SH-SY5Y (cell line): ENCODE measurements around the gene TSTD1.

Source experiments
- GATA2 ChIP-seq: IDR thresholded peaks from 2 replicates; pipeline ENCODE4 v1.6.1; 2011; ENCODE audit warnings: mild to moderate bottlenecking, low read depth, low read length
- GATA3 ChIP-seq: IDR thresholded peaks from 2 replicates; pipeline ENCODE4 v1.6.1; 2011; ENCODE audit warnings: low read depth, mild to moderate bottlenecking, low read length, moderate library complexity

The TSTD1 gene

GRCh38 chr1:161006563-161006962 lies 32.2 kb downstream of the TSTD1 start:
- TF ChIP-seq GATA3 (no peak), GATA2 (no peak)

- no peak for TF ChIP-seq GATA2
- TF ChIP-seq GATA3 = no peak
These were observed 37.2 kb downstream of the TSTD1 start for GRCh38 chr1:161001525-161001924.

DNA sequence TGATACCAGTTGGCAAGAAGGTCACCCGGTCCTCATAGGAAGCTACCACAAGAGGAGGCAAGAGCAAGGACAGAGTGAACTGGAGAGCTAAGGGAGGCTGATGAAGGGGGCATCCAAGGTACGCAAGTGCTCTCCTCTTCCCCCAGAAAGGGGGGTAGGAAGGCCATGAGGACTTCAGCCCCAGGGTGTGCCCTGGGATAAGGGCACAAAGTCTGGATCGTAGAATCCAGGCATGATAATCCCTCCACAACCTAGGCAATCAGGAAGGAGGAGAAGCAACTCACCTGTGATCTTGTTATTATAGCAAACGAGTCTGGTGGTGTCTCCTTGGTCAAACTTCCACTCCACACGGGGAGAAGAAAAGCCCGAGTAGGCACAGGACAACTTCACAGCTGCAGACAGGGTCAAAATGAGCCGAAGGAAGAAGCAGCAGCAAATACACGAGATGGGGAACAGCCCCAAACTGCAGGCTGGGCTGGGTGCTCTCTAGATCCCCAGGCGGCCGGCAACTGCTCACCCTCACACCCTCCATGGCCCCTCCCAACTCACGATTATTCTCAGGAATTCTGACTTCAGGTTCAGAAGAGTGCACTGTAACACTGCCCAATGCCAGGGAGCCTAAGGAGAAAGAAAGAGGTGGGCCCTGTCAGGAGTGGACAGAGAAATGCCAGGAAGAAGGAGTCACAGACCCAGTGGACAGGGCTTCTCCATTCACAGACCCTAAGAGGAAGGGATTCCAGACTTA lies 37.9 kb downstream of the TSTD1 start:
- TF ChIP-seq GATA3 (no peak), GATA2 (no peak)

- no peak for TF ChIP-seq GATA3
- no peak for TF ChIP-seq GATA2
These were observed 39.4 kb downstream of the TSTD1 start for GRCh38 chr1:160999376-160999775.

GRCh38 chr1:160997323-160998038 lies 41.3 kb downstream of the TSTD1 start:
- no peak for TF ChIP-seq GATA2
- no peak for TF ChIP-seq GATA3

- no peak for TF ChIP-seq GATA2
- no peak for TF ChIP-seq GATA3
These were observed 42.6 kb downstream of the TSTD1 start for GRCh38 chr1:160996178-160996577.

DNA sequence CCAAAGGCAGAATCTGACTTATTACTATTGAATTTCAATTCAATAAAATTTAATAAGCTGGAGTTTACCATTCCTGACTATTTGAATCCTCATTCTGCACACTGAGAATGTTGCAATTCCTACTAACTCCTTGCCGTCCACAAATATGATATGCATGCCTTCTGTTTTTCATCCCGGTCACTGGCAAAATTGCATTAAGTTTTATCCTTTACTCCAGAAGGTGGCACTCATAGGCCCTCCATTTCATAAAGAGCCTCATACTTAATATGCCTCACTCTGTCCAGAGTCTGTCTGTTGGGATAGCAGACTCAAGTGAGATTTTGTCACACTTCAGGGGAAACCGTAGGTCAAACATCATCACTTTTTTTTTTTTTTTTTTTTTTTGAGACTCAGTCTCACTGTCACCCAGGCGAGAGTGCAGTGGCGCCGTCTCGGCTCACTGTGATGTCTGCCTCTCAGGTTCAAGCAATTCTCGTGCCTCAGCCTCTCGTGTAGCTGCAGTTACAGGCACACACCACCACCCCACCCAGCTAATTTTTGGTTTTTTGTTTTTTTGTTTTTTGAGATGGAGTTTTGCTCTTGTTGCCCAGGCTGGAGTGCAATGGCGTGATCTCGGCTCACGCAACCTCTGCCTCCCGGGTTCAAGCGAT lies 45.1 kb downstream of the TSTD1 start:
- TF ChIP-seq GATA3 (no peak), GATA2 (no peak)
